HepG2 (cell line): Measurements from ENCODE around the gene CDO1. TPM values are rescaled to one million over a fixed set of nuclear protein-coding genes. Genes with fewer than 3 reads are reported as not detected.

Experiments
- ATAC-seq: fragments of 200-7000 bp; cut with Tn5 transposase; 3 replicates; pipeline ENCODE4 v1.9.1; 2020; ENCODE audit warnings: mild to moderate bottlenecking, moderate library complexity
- BruUV-seq: library from RNA; stranded (reverse); fragments of 400-500 nt; replicated peaks from 2 replicates; lab custom pipeline; 2021; lab: Mats Ljungman, UMichigan
- CTCF ChIA-PET: fragments of 300-600 bp; formaldehyde crosslinking; extraction: SDS; loops from one replicate; lab custom pipeline; 2021; ENCODE audit warnings: low total read pairs, inconsistent platforms, low intra/inter-chr PET ratio; lab: Yijun Ruan, JAX
- POLR2A ChIA-PET: fragments of 350-600 bp; sonication (Branson Sonifier 250); formaldehyde crosslinking; loops from one replicate; lab custom pipeline; 2020; ENCODE audit warnings: antibody characterized with exemption, inconsistent platforms; lab: Yijun Ruan, JAX
- DNase-seq: peaks from one replicate; pipeline ENCODE4 v3.0.0-alpha.2; 2015; ENCODE audit warnings: low spot score
- FAIRE-seq: peaks from 3 replicates; lab custom pipeline; 2011; peaks lifted over from hg19 to GRCh38; lab: Jason Lieb, UNC
- H2AFZ ChIP-seq: one replicate; pipeline ENCODE4 v1.6.1; 2011; ENCODE audit warnings: low read length, inconsistent platforms
- H3K27ac ChIP-seq: fragments of 300-600 bp; 3 replicates; pipeline ENCODE4 v1.8.0; 2011; ENCODE audit warnings: mixed run types, mild to moderate bottlenecking, mixed read lengths, low read length, inconsistent platforms; ENCODE audit not compliant: insufficient read depth; ENCODE audit errors: extremely low read length
- H3K27me3 ChIP-seq, 2 experiments: fragments of 200-600 bp in 1 of 2; 2 replicates in 1 of 2; 3 replicates in 1 of 2; pipeline versions ENCODE4 v1.6.0 to v1.8.0; 2011; ENCODE audit warnings: low read length in 2 of 2, mild to moderate bottlenecking in 2 of 2, moderate library complexity in 2 of 2, inconsistent platforms in 1 of 2; ENCODE audit not compliant: insufficient read depth in 2 of 2, control insufficient read depth in 1 of 2
- H3K36me3 ChIP-seq, 2 experiments: fragments of 200-600 bp in 1 of 2; replicated peaks in 1 of 2; 2 replicates in 1 of 2; 3 replicates in 1 of 2; pipeline versions ENCODE4 v1.5.1 to v1.8.0; 2011; ENCODE audit warnings: low read length in 2 of 2, inconsistent platforms in 1 of 2; ENCODE audit not compliant: insufficient read depth in 2 of 2, control insufficient read depth in 1 of 2
- H3K4me1 ChIP-seq: 2 replicates; pipeline ENCODE4 v1.5.1; 2012; ENCODE audit warnings: low read length, inconsistent platforms; ENCODE audit not compliant: insufficient read depth
- H3K4me2 ChIP-seq: 2 replicates; pipeline ENCODE4 v1.6.0; 2011; ENCODE audit warnings: low read depth, low read length, inconsistent platforms
- H3K4me3 ChIP-seq, 3 experiments: fragments of 200-600 bp in 1 of 3; sonication (generic), shearing (Covaris generic) in 1 of 3; replicated peaks in 1 of 3; 2 replicates each; pipeline ENCODE4 v1.5.1; 2011 to 2016; ENCODE audit warnings: low read length in 3 of 3, inconsistent platforms in 2 of 3, low read depth in 2 of 3, mild to moderate bottlenecking in 2 of 3, control low read depth in 1 of 3, mixed read lengths in 1 of 3; ENCODE audit not compliant: insufficient read depth in 1 of 3
- H3K79me2 ChIP-seq: one replicate; pipeline ENCODE4 v1.6.1; 2011; ENCODE audit warnings: low read length, inconsistent platforms; ENCODE audit not compliant: insufficient read depth
- H3K9ac ChIP-seq: 2 replicates; pipeline ENCODE4 v1.6.0; 2011; ENCODE audit warnings: mild to moderate bottlenecking, low read depth, low read length, inconsistent platforms; ENCODE audit not compliant: insufficient read depth
- H3K9me3 ChIP-seq: 2 replicates; pipeline ENCODE4 v1.5.1; 2012; ENCODE audit warnings: mild to moderate bottlenecking, low read length
- H4K20me1 ChIP-seq: 2 replicates; pipeline ENCODE4 v1.6.0; 2011; ENCODE audit warnings: inconsistent platforms, mild to moderate bottlenecking, low read length, moderate library complexity; ENCODE audit not compliant: insufficient read depth
- CEBPZ ChIP-seq: IDR thresholded peaks from 2 replicates; pipeline ENCODE4 v1.6.1; 2012; ENCODE audit warnings: low read length, improper control_type of control experiment
- HNF1A ChIP-seq, 2 experiments: sonication (generic) in 1 of 2; formaldehyde crosslinking in 1 of 2; IDR thresholded peaks; 2 replicates each; pipeline versions ENCODE4 v1.4.0 to v1.6.1; 2016 to 2020; ENCODE audit warnings: borderline replicate concordance in 1 of 2, low read depth in 1 of 2, mild to moderate bottlenecking in 1 of 2, missing genetic modification reagents in 1 of 2
- PLRG1 ChIP-seq: fragments of 450-650 bp; conservative IDR thresholded peaks from 2 replicates; pipeline ENCODE4 v1.6.1; 2016
- RFXAP ChIP-seq: sonication (generic); formaldehyde crosslinking; IDR thresholded peaks from 2 replicates; pipeline ENCODE4 v1.4.0; 2020; ENCODE audit warnings: missing genetic modification reagents, borderline replicate concordance
- WGBS: methylation state at CpG from one replicate; pipeline ENCODE4 v1.1.6; 2017; ENCODE audit warnings: low lambda C conversion rate; 5-methylcytosine and 5-hydroxymethylcytosine counted together
- in situ Hi-C: cut with HindIII; loops from 2 replicates; pipeline ENCODE4 v1.10.0; 2017; ENCODE audit warnings: low pct_unique_long_range_greater_than_20kb; ENCODE audit not compliant: extremely low pct_ligation_motif_present
- intact Hi-C: fragments of 100-400 bp; cut with micrococcal nuclease; formaldehyde crosslinking; loops from one replicate; pipeline ENCODE4 v1.10.0; 2022; ENCODE audit not compliant: unreplicated experiment
- polyA plus RNA-seq, 8 experiments: library from polyadenylated mRNA; depleted of rRNA in 3 of 8; stranded (reverse) in 7 of 8; unstranded in 1 of 8; fragments of >200 nt; fragmentation: Illumina TruSeq in 4 of 8; extraction: Trizol in 4 of 8; gene quantifications; 2 replicates each; pipeline versions ENCODE4 v1.2.1 to v1.2.3, GENCODE V29; 2011 to 2016; ENCODE audit warnings: low read depth in 4 of 8, missing spikeins in 1 of 8, mixed read lengths in 1 of 8; ENCODE audit not compliant: insufficient read depth in 1 of 8
- total RNA-seq, 5 experiments: library from RNA; depleted of rRNA; stranded (reverse); fragments of >200 nt; fragmentation: Illumina TruSeq; extraction: Trizol; gene quantifications; 2 replicates each; pipeline ENCODE4 v1.2.3, GENCODE V29; 2016; ENCODE audit warnings: low read depth in 1 of 5

Gene CDO1
- total and polyA plus RNA-seq, 2 of the 13 experiments (the other 11 are each of a cell fraction or from before 2014, with no cell fraction given): 3.2 to 4.4 TPM

- in situ Hi-C loops: no loop called here
- ATAC-seq (peak; percentile 75), DNase-seq (no peak), FAIRE-seq (no peak)
- peaks cover 93% of the 10 kb centered on the region for H3K79me2 ChIP-seq
- no peak overlapping the region for H2AFZ ChIP-seq
- intact Hi-C loops: no loop called here
- H3K36me3 ChIP-seq: no peaks in the 10 kb centered on the region; a peak in 1 of 5 replicates
- no peak overlapping the region for H3K9ac ChIP-seq
- no peak overlapping the region for H3K4me3 ChIP-seq
- H3K4me2 ChIP-seq: peak overlapping the region; percentile 25; the same call in 1 of the 2 replicates
- BruUV-seq: no TSS peak
- ChIA-PET POLR2A (no interaction called here), CTCF (no interaction called here)
- peaks cover 46% of the 10 kb centered on the region for H3K4me1 ChIP-seq
- TF ChIP-seq HNF1A (IDR thresholded peaks at IDR 0.05; ENCODE audit: low read depth): peak; percentile 47; the same call in 1 of the 2 replicates
- TF ChIP-seq HNF1A (CRISPR knock-in tag; IDR thresholded peaks at IDR 0.05; ENCODE audit: borderline replicate concordance): no peak
- TF ChIP-seq PLRG1: no peak
- TF ChIP-seq RFXAP (CRISPR knock-in tag): no peak
- TF ChIP-seq CEBPZ: no peak
- TF ChIP-seq, all 625 proteins: peak for 1
- Histone ChIP-seq H4K20me1 (peaks cover 7% of the 10 kb centered on the region), H3K27me3 (no peaks in the 10 kb centered on the region), H3K27ac (no peak overlapping the region), H3K9me3 (peaks cover 9% of the 10 kb centered on the region; the same call in 1 of the 2 replicates)
- WGBS: 91% methylated on average over 4 of the region's 4 CpGs
These were observed 34.4 kb upstream of the CDO1 start for GRCh38 chr5:115850744-115851416.
